ENCODE results near the gene FCRL6.

FCRL6 gene

DNA sequence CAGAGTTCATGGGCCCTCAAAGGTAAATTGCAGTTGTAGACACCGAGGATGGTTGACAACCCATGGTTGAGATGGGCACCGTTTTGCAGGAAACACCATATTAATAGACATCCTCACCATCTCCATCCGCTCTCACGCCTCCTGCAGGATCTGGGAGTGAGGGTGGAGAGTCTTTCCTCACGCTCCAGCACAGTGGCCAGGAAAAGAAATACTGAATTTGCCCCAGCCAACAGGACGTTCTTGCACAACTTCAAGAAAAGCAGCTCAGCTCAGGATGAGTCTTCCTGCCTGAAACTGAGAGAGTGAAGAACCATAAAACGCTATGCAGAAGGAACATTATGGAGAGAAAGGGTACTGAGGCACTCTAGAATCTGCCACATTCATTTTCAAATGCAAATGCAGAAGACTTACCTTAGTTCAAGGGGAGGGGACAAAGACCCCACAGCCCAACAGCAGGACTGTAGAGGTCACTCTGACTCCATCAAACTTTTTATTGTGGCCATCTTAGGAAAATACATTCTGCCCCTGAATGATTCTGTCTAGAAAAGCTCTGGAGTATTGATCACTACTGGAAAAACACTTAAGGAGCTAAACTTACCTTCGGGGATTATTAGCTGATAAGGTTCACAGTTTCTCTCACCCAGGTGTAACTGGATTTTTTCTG is 33.8 kb downstream of the FCRL6 start:
- DNase-seq (ENCODE audit: low read depth), result no peak

DNA sequence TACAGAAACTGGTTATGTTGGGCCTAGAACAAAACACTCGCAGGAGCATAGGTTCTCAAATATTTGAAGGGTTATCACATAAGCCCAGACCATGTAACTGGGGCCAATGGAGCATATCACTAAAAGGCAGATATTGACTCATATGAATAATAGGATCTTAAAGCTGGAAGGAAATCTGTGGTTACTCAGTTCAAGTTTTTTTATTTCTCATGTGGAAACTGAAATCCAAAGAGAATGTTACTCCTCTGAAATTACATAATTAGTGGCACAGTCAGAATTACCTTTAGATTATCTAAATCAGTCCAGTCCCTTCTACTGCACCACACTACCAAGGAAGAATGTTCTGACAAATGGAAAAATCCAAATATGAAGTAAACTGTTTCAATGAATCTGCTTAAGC is 36.6 kb downstream of the FCRL6 start:
- DNase-seq (ENCODE audit: low read depth), result peak; percentile 30

DNA sequence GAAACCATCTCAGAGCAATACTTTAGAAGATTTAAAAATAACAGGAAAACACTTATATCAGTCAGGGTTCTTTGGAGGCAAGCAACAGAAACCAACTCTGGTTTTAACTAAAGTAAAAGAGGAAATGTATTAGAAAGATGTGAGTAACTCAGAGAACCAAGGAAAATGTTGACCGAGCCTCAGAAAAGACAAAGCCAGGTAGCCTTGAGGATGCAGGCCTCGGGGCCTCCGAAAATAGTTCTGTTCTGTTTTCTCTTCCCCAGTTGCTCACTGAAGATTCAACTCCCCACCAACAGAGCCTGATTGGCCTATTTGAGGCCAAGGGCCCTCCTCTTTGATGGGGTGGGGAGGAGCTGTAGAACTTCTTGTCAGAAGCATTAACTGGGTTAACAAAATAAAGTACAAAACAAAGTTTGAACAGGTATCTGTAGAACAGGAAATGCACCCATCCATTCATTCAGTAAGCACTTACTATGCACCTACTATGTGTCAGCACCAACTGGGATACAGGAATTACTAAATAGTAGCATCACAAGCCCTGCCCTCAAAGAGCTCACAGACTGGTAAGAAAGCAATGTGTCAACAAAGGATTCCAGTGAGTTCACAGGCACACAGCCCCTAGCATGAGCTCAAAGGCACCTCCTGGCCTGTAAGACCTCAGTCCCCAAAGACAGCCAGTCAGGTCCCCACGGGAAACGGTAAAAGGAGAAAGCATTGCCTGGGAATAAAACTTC is 37.1 kb downstream of the FCRL6 start:
- no peak for DNase-seq (ENCODE audit: low read depth)

DNA sequence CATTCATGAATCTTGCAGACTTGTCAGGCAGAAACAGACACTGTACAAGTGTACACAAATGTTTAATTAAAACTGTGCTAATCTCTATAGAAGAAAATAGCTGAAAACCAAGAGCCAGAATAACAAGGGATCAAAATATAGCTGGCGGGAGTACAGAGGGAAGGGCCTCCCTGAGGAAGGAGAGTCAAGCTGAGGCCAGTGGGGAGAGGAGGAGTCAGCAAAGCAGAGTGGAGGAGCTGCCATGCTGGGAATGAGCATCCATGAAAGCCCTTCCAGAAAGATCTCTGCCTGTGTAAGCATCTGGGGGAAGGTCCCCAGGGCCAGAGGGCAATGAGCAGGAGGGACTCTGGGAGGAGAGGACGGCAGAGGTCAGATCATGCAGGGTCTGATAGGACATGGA is 39.6 kb downstream of the FCRL6 start:
- no peak for DNase-seq (ENCODE audit: low read depth)

DNA sequence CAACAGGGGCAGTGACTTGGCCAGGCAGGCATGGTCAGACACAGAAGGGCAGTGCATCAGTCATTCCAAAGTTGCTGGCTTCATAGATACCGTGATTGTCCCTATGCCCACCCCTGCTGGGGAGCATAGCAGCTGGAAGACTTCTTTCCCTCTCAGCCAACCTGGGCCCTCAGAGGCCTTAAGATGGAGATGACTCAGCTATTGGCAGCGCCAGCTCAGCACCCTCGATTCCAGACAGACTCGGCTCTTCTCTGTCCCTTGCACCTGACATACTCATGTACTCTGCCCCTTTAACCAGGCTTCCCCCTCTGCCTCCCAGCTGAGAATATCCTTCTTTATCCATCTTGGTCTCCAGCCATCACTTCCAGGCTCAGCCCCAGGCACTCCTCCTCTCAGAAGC is 41.3 kb downstream of the FCRL6 start:
- no peak for DNase-seq (ENCODE audit: low read depth)

DNA sequence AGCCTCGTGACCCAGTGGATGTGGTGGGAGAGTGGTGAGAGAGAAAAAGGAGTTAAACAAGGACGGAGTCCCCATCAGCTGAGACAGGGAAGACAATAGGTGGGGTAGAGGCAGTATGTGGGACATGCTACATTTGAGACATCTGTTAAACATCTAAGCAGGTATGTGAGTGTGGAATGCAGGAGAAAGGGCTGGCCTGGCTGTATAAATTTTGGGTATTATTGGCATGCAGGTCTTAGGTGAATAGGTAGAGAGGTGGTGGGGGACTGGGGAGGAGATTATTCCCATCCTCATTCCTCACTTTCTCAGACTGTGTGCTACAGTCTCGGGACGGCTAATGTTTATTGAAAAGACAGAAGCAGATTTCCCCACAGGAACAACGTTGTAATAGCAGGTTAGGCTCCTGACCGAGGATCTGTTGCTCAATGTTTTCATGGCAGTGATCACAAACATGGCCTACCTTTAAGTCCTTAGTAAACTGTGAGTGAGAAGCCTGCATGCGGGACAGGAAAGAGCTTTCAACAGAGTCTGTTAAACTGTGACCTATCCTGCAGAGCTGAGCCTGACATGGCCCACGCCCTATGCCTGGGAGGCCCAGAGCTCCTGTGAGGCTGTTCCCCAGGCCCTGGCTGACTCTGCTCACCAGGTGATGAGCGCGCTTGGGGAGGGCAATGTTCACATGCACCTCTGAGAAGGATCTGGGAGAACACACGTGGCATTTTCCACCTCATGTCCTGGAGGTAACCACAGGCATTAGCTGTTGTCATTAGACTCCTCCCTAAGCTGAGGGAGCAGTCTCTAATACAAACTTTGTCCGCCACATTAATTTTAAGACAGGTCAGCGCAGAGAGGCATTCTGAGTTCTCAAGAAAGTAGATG is 43.8 kb downstream of the FCRL6 start:
- peak; percentile 35 for DNase-seq (ENCODE audit: low read depth)

DNA sequence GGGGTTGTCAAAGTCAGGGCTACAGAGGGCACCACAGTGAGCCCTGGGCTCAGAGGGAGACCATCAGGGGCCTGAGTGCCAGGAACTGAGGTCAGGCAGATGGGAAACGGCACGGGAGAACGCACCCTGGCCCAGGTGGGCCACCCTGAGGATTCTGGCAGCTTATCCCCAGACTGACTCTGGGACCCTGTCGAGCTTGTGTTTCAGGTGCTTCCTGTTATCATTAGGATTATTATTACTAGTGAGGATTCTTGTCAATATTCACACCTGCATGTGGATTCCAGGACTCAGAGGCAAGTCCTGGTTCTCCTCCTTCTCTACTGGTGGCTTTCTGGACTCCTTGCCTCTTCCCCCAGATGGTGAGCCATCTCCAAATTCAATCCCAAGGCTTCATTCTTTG is 45.1 kb downstream of the FCRL6 start:
- DNase-seq (ENCODE audit: low read depth), result no peak

DNA sequence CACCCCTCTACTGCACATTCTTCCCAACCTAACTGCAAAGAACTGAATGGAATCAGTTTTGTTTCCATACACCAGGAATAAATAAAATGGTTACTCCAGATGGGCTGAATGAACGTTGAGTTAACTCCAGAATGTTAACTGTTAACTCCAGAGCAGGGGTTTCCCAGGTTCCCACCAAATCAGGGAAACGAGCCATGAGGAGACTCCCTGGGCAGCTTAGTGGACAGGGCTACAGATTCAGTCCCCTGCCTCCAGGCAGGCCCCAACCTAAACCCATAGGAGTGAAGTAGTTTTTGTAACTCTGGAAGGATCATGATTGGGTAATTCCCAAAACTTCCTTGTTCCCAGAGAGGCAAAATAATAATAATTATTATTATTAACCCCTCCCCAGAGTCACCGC is 46.2 kb downstream of the FCRL6 start:
- no peak for DNase-seq (ENCODE audit: low read depth)

DNA sequence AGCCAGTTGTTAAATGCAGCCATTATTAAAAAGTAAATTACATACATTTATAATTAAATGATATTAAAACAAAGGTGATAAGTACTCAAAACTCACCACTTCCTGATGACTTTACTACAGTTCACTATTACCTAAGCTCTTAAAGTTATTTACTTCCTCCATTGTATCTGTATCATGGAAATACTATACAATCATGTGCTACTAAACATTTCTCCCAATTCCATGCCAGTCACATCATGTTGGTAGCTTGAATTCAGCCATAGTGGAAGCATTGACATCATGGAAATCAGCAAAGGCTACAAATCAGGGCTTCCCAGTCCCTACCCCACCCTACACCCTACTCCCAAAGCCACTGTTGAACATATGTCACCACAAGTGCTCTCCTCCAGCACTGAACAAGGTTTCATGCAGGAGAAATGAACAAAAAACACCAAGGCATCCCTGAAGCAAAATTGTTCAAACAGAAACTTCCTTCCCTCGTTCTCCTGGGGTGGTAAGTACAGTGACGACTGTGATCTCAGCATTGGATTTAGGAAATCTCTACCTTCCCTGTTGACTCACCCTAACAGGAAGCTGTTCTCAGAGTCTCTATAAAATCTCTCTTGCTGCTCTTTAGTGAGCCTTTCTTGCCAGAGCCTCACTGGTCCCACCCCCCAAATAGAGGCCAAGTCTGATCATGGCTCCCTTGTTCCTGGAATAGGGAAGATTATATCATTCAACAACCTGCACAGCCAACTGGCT is 47.6 kb downstream of the FCRL6 start:
- peak; percentile 16 for DNase-seq (ENCODE audit: low read depth)

DNA sequence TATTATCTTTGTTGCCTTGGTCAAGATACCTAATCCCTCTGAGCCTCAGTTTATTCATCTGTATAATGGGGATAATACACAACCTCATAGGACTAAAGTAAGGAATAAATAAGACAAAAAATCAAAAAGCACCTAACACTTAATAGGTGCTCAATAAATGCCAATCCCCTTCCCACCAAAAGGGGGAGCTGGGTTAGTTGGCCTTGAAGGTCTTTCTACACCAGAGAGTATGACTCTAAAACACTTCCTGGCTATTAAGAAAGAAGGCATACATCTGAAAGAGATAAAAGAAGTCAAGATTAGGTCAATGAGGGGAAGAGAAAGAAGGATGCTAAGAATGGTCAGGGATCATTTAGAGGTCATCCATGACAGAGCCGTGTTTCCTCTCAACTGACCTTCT is 49.2 kb downstream of the FCRL6 start:
- DNase-seq (ENCODE audit: low read depth), result peak; percentile 33

DNA sequence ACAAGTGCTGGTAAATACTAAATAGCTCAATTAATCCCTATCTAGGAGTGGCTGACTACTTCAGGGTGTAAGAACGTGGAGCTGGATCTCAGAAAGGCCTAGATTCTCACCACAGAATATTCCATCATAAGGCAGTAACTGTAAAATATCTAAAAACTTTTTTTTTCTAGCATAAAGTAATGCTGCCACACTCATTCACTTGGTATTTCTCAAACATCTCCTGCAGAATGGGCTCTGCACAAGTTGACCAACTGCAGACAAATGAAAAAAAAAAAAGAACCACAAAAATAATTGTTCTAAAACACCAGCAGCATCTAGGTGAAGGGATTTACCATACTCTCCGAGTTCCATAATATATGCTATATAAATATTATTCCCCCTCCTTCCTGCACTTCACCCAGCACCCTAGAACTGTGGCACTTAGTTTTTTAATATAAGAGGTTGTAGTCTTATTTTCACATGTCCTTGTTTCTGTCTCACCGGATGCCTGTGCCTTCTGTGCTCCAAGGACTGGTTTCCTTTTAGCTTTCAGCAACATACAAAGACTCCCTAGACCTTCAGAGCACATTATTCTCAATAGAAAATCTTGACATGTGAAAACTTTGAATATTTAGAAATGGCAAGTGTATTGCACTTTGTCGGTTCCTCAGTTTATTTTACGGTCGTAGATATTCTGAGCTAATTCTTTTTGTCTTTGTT is 51.4 kb downstream of the FCRL6 start:
- DNase-seq (ENCODE audit: low read depth), result peak; percentile 68

DNA sequence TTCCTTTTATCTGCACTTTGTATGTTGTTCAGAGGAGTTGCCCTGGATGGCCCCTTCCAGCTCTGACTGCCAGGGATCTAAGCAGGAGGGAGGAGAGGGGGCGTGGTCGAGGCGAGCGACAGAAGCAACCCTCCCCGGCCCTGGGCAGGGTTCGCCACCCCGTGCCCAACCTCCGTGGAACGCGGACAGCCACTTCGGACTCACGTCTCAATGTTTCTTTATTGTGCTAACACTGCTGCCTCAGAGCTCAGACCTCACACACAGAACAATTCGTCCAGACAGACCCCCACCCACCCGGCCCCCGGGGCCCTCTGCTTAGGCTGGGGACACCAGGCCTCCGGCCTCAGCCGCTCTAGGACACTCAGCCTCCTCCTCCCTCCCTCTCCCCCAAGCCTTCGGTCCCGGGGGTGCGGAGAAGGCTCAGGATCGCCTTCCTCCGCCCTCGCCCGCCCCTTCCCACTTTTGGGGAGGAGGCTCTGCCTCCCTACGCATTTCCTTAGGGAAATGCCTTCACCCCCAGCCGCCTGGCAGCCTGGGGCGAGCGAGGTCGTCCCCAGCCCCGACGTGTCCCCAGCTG is 52.0 kb downstream of the FCRL6 start:
- peak; percentile 56 for DNase-seq (ENCODE audit: low read depth)

DNA sequence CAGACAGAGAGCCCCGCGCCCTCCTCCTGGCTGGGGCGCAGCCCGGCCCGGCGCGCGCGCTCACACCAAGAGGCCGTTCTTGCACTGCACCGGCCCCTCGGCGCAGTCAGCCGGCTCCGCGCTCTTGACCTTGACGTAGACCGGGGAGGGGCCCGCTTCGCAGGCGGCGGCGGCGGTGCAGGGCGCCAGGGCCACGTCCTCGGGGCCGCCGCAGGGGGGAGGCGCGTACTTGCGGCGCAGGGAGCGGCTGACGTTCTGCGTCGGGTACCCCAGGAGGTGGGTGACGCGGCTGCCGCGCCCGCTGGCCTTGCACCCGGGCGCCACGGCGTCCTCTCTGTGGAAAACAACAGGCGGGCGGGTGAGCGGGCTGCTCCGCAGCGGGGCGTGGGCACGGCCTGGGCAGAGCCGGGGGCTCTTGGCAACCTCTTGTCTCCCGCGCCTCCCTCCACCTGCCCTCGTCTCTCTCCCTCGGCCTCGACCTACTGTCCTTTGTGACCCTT is 52.6 kb downstream of the FCRL6 start:
- DNase-seq (ENCODE audit: low read depth), result peak; percentile 84

DNA sequence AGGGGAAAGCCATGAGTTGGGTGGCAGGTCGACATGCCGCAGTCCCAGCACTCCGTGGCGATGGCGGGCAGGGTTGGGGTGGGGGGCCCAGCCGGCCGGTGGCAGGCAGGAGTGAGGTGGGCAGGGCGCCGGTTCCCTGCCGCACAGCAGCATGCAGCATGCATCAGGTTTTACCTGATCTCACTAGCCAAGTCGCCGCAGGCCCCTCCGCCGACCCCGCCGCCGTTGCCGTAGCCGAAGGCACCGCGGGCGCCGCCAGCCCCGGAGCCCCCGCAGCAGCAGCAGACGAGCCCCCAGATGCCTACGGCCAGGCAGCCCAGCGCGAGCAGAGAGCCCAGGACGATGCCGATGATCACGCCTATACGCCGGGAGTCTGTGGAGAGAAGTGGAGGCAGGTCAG is 53.5 kb downstream of the FCRL6 start:
- no peak for DNase-seq (ENCODE audit: low read depth)

DNA sequence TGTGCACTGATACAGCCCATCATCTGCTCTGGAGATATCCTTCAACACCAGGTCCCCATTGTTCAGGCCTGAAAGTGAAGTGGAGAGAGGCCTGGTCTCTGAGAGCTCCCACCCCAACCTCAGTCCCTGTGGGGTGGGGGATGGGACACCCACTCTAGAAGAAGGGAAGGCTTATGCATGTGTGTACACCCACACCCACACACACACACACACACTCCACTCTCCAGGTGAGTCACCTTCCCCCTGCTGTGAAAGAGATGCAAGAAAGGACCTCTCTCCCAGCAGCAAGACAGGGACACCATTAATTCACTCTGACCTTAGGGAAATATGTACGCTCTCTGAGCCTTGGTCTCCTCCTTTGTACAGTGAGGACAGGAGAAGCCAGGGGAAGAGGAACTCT is 54.4 kb downstream of the FCRL6 start:
- DNase-seq (ENCODE audit: low read depth), result no peak

DNA sequence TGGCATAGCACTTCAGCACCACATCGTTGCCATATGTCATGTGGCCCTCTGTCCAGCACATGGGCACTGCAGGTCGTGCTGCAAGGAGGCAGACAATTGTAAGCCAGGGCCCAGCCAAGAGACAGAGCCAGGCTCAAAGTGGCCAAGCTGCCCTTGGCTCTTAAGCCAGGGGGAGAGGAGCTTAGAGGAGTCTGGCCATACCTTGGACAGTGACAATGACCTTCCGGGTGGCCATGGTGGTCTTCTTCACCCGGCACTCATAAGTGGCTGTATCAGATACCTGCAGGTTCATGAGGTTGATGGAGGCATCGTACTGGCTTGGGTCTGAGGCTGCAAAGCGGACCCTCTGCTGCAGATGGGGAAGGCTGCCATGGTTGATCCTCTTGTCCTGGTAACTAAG is 55.7 kb downstream of the FCRL6 start:
- no peak for DNase-seq (ENCODE audit: low read depth)

DNA sequence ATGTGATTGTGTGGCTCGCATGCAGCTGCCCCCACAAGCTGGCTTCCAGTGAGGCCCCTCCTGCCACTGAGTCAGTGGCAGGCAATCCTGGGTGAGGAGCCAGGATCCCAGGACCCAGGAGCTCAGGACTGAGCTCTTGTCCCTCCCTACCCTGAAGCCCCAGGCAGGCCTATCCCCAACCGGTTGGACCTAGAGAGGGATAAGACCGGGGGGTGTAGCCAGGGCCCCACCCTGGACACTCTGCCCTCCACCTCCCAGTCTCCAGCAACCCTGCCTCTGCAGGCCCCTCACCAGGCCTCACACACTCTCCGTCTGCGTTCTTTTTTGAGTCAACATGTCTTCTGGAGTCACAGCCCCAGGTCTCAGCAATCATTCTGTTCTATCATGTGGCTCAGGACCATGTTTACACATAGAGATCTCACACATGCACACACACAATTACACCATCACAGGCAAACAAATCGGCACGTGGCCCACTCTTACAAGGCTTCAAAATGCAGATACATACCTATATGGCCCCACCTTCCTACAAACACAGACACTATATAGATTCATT is 57.7 kb downstream of the FCRL6 start:
- DNase-seq (ENCODE audit: low read depth), result no peak

DNA sequence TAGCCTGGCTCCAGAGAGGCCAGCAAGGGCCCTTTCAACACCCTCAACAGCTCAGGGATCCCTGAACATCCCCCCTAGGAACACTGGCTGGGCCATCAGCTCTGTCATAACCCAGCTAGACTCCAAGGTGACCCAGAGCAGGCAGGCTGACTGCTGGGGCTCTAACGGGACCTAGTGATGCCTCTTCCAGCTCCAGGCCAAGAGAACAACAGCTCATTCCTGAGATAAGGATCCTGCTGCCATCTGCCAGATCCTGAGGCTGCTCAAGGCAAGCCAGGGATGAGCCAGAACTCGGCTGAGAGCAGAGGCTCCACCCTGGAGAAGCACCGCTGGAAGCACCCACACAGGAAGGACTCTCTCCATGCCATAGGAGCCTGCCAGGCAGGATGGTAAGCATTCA is 58.3 kb downstream of the FCRL6 start:
- peak; percentile 48 for DNase-seq (ENCODE audit: low read depth)

DNA sequence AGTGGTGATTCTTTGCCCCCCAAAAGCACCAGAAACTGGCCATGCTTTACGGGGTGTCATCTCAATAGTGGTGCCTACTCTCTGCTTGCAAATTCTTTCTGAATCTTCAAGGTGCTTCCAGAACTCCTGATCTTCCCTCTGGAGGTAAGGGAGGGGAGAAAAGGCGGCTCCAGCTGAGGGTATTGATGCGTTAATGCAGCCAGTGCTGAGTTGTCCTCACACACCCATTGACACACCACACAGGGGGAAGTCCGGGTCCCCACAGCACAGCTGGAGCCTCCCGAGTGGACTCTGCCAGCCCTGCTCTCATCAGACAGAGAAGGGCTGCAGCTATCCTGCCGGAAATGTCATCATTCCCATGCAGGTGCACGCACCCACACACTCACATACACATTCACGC is 59.1 kb downstream of the FCRL6 start:
- no peak for DNase-seq (ENCODE audit: low read depth)

DNA sequence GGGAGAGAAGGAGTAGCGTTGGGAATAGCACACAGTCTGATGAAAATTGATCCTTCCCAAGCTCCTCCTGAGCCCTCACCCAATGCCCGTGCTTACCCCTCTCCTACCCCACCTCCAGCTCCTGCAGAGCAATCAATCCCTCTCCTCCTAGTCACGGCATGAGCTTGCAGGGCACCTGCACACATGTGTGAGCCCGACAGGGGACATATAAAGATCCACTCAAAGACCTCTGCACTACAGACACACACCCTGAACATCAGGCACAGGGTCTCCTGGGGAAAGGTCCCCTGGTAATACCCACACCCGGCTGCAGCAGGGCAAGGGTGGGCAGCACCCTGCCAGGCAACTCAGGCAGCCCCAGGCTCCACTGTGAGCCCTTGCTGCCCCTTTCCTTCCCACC is 59.9 kb downstream of the FCRL6 start:
- DNase-seq (ENCODE audit: low read depth), result no peak

DNA sequence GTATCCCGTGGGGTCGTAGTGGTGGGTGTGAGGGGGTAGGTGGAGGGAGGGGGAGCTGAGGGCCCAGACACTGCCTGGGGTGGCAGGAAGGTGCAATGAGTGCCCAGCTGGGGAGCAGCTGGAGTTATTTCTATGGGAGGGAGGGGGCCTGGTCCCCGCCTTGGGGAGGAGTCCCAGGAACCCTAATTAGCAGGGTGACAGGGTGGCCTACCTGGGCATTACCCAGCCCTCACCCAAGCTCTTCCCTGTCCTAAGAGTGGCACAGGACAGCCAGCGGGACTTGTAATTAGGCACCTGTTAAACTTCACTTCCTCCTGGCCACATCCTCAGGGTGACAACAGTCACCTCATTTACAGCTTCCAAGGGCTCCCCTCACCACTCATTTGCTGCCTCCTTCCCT is 60.4 kb downstream of the FCRL6 start, which contains the start of gene VSIG8:
Gene VSIG8 (minus strand): TSS at position 101 of the 400 bp plus-strand sequence. CDS start 136 bp downstream, outside the sequence.
- no peak for DNase-seq (ENCODE audit: low read depth)
